GM10248 (cell line): ENCODE data around the gene WAPL.

Source experiments
- CTCF ChIA-PET: fragments of 300-600 bp; sonication (Branson Sonifier 250); formaldehyde crosslinking; extraction: SDS; loops from one replicate; lab custom pipeline; 2021; ENCODE audit warnings: antibody characterized with exemption; lab: Yijun Ruan, JAX
- POLR2A ChIA-PET: fragments of 350-650 bp; sonication (Branson Sonifier 250); formaldehyde crosslinking; extraction: SDS; loops from one replicate; lab custom pipeline; 2020; ENCODE audit warnings: antibody characterized with exemption; lab: Yijun Ruan, JAX
- DNase-seq: peaks from one replicate; pipeline ENCODE4 v3.0.0; 2012; ENCODE audit errors: extremely low spot score
- TF ChIP-seq, protein P1 (sequence below): IDR thresholded peaks from 2 replicates; pipeline ENCODE4 v1.5.1; 2012; ENCODE audit warnings: mild to moderate bottlenecking, low read depth; ENCODE audit errors: extremely low read depth, missing control alignments, control extremely low read depth

The WAPL gene

DNA sequence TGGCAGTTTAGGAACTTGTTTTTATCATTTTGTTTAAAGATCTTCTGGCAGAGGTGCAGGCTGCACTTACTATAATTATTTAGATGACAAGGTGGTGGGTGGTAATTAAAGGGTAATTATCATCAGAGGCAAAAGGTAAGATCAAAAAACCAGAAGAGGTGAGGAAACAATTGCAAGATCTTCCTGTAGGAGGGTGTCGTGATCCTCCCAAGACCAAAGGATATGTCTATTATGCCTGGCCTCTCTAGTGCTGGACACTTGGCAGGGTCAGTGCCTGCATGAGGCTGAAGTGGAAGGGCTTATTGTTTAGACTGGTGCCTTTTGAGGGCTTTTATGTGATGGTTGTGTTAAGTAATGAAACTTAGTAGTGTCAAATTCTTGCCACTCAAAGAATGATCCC lies 1.8 kb upstream of the WAPL start:
- ChIA-PET CTCF (no interaction called here), POLR2A (no interaction called here)
- no peak for DNase-seq
- TF ChIP-seq, protein P1, sequence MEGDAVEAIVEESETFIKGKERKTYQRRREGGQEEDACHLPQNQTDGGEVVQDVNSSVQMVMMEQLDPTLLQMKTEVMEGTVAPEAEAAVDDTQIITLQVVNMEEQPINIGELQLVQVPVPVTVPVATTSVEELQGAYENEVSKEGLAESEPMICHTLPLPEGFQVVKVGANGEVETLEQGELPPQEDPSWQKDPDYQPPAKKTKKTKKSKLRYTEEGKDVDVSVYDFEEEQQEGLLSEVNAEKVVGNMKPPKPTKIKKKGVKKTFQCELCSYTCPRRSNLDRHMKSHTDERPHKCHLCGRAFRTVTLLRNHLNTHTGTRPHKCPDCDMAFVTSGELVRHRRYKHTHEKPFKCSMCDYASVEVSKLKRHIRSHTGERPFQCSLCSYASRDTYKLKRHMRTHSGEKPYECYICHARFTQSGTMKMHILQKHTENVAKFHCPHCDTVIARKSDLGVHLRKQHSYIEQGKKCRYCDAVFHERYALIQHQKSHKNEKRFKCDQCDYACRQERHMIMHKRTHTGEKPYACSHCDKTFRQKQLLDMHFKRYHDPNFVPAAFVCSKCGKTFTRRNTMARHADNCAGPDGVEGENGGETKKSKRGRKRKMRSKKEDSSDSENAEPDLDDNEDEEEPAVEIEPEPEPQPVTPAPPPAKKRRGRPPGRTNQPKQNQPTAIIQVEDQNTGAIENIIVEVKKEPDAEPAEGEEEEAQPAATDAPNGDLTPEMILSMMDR: peak; percentile 1

DNA sequence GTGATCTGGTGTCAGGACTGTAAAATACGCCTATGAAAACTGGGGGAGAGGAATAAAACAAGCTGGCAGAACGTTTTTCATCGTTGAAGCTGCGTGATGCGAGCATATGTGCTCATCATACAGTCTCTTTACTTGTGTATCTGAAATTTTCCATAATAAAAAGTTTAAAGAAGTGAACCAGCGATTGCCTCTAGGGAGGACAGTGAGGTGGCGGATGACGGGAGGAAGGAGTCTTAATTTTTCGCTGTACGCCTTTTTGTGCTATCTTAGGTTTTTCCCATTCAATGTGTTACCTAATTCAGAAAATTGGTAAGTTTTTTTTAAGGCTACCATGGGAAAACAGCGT lies 891 bp upstream of the WAPL start:
- ChIA-PET CTCF (interaction anchor here (1.3 kb wide), 1 partner anchor 83 kb away, joined by 3 read pairs; no protein-coding TSS in a partner anchor), POLR2A (interaction anchor here (1.0 kb wide), 1 partner anchor 121 kb away, joined by 3 read pairs; no protein-coding TSS in a partner anchor)
- no peak for DNase-seq
- TF ChIP-seq, protein P1: no peak

DNA sequence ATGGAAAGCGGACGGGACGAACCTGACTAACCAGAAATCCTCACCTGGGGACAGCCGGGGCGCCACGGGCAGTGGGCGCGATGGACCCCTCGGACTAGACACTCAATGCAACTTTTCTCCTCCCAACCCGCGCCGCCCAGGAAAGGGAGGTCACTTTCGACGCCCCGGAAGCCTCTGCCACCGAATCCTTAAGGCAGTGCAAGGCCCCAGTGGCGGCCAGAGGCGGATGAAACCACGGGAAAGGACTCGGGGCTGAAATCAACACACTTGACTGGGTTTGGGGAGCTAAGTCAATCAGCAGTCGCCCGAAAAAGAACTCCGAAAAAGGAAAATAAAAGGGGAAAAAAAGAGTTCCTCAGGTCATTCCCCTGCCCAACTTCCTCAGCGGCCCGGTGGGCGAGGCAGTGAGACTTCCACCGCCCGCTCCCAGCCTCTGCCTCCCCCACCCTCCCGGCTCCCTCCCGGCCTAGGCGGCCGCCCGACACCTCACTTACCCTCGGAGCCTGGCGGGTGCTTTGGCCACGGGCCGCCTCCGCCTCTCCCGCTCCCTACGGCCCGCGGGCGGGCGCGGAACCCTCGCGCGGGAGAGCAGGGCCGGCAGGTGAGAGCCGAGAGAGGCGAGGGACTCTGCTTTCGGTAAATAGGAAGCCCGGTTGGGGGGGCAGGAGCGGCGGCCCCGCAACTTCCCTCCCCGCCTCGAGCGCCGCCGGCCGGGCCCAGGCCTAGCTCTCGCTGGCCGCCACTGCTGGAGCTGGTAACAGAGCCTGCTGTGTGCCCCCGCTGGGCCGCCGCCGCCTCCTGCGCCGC lies 518 bp downstream of the WAPL start:
- TF ChIP-seq, protein P1: no peak
- POLR2A ChIA-PET: interaction anchor here (1.0 kb wide), 1 partner anchor 120 kb away, joined by 3 read pairs; no protein-coding TSS in a partner anchor
- CTCF ChIA-PET: interaction anchor here (1.6 kb wide), 1 partner anchor 14 kb away, joined by 3 read pairs; no protein-coding TSS in a partner anchor
- DNase-seq: peak; percentile 63

DNA sequence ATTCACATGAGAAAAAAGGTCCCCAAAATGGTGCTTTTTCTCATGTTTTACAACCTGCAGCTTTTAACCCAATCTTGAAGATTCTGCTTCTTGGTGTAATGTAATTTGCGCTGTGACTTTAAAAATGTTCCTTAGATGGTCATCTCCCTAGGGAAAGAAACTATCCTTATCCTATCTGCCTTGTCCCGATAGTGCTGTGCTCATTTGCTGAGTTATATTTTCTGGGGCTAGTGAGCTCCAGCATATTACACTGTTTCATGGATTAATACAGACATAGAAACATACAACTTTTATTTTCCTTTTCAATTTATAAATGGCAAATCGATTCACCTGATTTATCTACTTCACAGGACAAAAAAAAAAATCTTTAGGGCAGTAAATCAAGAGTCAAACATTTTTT lies 2.8 kb downstream of the WAPL start:
- TF ChIP-seq, protein P1: no peak
- CTCF ChIA-PET: interaction anchor here (1.9 kb wide), 1 partner anchor 41 kb away, joined by 5 read pairs; no protein-coding TSS in a partner anchor
- DNase-seq: no peak
- POLR2A ChIA-PET: no interaction called here

DNA sequence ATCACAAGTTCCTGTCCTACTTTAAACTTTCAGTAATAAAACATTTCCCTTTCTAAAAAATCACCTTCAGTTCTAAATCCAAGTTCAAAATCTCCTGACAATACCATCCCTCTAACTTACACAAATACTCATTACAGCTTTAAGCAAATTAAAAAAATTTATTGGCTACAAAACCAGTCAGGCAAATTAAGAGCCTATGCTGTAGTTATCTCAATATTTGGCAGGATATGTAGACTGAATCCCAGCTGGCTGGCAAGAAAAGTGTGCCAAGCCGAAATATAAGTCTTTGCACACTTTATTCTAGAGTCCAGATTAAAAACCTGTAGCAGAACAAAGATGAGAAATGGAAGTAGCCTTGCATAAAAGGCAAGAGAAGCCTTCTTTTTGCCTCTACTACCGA lies 9.5 kb downstream of the WAPL start:
- TF ChIP-seq, protein P1: no peak
- ChIA-PET CTCF (no interaction called here), POLR2A (no interaction called here)
- no peak for DNase-seq

DNA sequence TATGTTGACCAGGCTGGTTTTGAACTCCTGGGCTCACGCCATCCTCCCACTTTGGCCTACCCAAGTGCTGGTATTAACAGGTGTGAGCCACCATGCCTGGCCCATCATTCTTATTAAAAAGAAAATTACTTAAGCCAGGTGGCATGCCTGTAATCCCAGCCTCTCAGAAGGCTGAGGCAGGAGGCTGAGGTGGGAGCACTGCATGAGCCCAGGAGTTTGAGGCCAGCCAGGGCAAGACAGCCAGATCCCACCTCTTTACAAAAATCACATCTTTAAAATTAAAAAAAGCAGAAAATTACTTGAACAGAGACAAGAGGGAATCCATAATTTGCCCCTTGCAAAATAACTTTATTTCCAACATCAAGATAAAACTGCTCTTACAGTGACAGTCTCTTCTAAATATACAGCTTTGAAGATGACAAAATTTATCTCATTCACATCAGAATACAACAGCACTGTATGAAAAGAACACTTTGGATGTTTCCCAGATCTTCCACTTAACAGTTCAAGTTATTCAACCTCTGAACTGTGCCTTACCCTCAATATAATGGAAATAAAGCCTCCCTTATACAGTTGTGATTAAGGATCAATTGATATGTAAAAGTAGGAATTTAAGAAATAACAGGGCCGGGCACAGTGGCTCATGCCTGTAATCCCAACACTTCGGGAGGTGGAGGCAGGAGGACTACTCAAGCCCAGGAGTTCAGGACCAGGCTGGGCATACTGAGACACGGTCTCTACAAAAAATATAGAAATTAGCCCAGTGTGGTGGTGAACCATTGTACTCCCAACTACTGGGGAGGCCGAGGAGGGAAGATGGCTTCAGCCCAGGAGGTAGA lies 10.3 kb downstream of the WAPL start:
- ChIA-PET POLR2A (no interaction called here), CTCF (interaction anchor here (1.5 to 1.6 kb wide), 2 partner anchors 48 to 111 kb away, joined by 3 to 4 read pairs; no protein-coding TSS in a partner anchor)
- DNase-seq: no peak
- TF ChIP-seq, protein P1: no peak
